Neural progenitor cell (in vitro differentiated cells): ENCODE data around the gene OR51D1.

ENCODE experiments used
- EZH2 ChIP-seq: fragments of 200-600 bp; sonication (generic); IDR thresholded peaks from 2 replicates; pipeline ENCODE4 v1.6.1; 2017; ENCODE audit warnings: antibody characterized with exemption, mild to moderate bottlenecking, moderate library complexity
- TF ChIP-seq, protein P1 (sequence below): fragments of 200-600 bp; sonication (generic); IDR thresholded peaks from 2 replicates; pipeline ENCODE4 v1.5.1; 2017; ENCODE audit warnings: antibody characterized with exemption, mild to moderate bottlenecking

DNA sequence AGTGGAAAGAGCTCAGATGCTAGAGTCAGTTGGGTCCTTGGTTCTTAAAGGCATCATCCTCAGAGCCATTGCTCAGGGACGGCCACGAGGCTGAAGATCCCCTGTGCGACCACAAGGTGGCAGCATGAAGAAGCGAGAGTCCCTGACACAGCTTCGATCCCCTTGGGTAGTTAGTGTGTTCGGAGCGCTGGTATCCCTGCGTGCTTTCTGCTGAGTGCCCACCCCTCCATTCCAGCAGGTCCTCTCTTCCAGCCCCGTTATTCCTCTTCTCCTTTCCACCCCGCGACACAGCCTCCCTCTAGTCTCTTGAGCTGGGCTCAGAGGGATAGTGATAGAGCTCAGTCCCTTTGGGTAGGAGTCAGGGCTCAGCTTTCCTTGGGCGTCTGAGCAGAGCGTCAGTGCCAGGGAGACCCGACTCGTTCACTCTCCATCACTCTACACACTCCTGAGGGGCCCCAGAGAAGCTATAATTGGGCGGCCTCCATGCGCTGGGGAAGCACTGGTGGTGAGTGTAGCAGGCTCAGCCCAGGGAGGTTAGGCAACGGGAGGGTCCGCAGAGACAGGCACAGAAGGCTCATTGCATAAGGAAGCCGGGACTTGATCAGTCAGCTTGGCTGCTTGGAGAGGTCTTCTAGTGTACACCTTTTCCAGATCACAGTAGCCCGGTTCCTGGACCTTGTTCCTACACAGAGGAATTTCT, at the start of gene OR51D1:
- TF ChIP-seq, protein P1, sequence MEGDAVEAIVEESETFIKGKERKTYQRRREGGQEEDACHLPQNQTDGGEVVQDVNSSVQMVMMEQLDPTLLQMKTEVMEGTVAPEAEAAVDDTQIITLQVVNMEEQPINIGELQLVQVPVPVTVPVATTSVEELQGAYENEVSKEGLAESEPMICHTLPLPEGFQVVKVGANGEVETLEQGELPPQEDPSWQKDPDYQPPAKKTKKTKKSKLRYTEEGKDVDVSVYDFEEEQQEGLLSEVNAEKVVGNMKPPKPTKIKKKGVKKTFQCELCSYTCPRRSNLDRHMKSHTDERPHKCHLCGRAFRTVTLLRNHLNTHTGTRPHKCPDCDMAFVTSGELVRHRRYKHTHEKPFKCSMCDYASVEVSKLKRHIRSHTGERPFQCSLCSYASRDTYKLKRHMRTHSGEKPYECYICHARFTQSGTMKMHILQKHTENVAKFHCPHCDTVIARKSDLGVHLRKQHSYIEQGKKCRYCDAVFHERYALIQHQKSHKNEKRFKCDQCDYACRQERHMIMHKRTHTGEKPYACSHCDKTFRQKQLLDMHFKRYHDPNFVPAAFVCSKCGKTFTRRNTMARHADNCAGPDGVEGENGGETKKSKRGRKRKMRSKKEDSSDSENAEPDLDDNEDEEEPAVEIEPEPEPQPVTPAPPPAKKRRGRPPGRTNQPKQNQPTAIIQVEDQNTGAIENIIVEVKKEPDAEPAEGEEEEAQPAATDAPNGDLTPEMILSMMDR, result peak; percentile 85
- TF ChIP-seq EZH2, result no peak
